CD4-positive, alpha-beta memory T cell (primary cell): Measurements from ENCODE around the gene HIP1R. TPM values are rescaled to one million over a fixed set of nuclear protein-coding genes. Genes with fewer than 3 reads are reported as not detected.

ENCODE experiments used
- CTCF ChIA-PET: fragments of 350-600 bp; sonication (Branson Sonifier 250); formaldehyde crosslinking; loops from one replicate; lab custom pipeline; 2021; ENCODE audit warnings: inconsistent platforms; ENCODE audit not compliant: partially characterized antibody; lab: Charles Lee
- POLR2A ChIA-PET: fragments of 350-600 bp; sonication (Branson Sonifier 250); formaldehyde crosslinking; loops from one replicate; lab custom pipeline; 2021; ENCODE audit not compliant: partially characterized antibody; lab: Charles Lee
- DNase-seq, 5 donors: peaks; one replicate each; pipeline versions ENCODE4 v3.0.0 to v3.0.0-alpha.2; 2020 to 2022; ENCODE audit warnings: mixed read lengths in 1 of 5
- H3K27ac ChIP-seq: one replicate; pipeline ENCODE4 v1.7.0; 2013; ENCODE audit warnings: low read depth, low read length
- H3K27me3 ChIP-seq: 2 replicates; pipeline ENCODE4 v1.7.0; 2013; ENCODE audit warnings: mild to moderate bottlenecking, low read length, moderate library complexity; ENCODE audit not compliant: insufficient read depth
- H3K36me3 ChIP-seq: 2 replicates; pipeline ENCODE4 v1.7.0; 2013; ENCODE audit warnings: mild to moderate bottlenecking, low read length, moderate library complexity; ENCODE audit not compliant: insufficient read depth
- H3K4me1 ChIP-seq: 2 replicates; pipeline ENCODE4 v1.7.0; 2013; ENCODE audit warnings: mild to moderate bottlenecking, low read length, moderate library complexity; ENCODE audit not compliant: insufficient read depth
- H3K4me3 ChIP-seq, 2 donors: one replicate each; pipeline ENCODE4 v1.7.0; 2013; ENCODE audit warnings: low read length in 2 of 2, mild to moderate bottlenecking in 1 of 2
- H3K9me3 ChIP-seq, 2 donors: one replicate each; pipeline ENCODE4 v1.7.0; 2013; ENCODE audit warnings: low read length in 2 of 2, control low read depth in 1 of 2; ENCODE audit not compliant: control insufficient read depth in 1 of 2
- H3K27ac Mint-ChIP-seq, 7 donors: one replicate each; pipeline ENCODE4 v1.8.0; 2020 to 2021; ENCODE audit warnings: mixed read lengths in 7 of 7, mild to moderate bottlenecking in 6 of 7, inconsistent platforms in 3 of 7, moderate library complexity in 3 of 7
- H3K27me3 Mint-ChIP-seq, 2 donors: one replicate each; pipeline ENCODE4 v1.8.0; 2020 to 2021; ENCODE audit warnings: mixed read lengths in 2 of 2
- H3K36me3 Mint-ChIP-seq, 2 donors: one replicate each; pipeline ENCODE4 v1.8.0; 2020 to 2021; ENCODE audit warnings: mixed read lengths in 2 of 2, inconsistent platforms in 1 of 2, mild to moderate bottlenecking in 1 of 2
- H3K4me1 Mint-ChIP-seq, 4 donors: one replicate each; pipeline ENCODE4 v1.8.0; 2020 to 2021; ENCODE audit warnings: mixed read lengths in 4 of 4, mild to moderate bottlenecking in 1 of 4
- H3K4me3 Mint-ChIP-seq, 8 donors: one replicate each; pipeline ENCODE4 v1.8.0; 2020 to 2021; ENCODE audit warnings: mixed read lengths in 8 of 8, mild to moderate bottlenecking in 7 of 8, moderate library complexity in 6 of 8, inconsistent platforms in 3 of 8
- H3K9me3 Mint-ChIP-seq, 8 donors: one replicate each; pipeline ENCODE4 v1.8.0; 2020 to 2021; ENCODE audit warnings: mixed read lengths in 8 of 8, mild to moderate bottlenecking in 5 of 8, inconsistent platforms in 3 of 8, moderate library complexity in 1 of 8
- intact Hi-C: fragments of 100-400 bp; cut with micrococcal nuclease; formaldehyde crosslinking; loops from one replicate; pipeline ENCODE4 v1.15.1; 2023
- polyA plus RNA-seq, 2 donors: library from polyadenylated mRNA; unstranded; fragments of 300-500 nt; fragmentation: Illumina TruSeq; gene quantifications; one replicate each; pipeline ENCODE4 v1.2.3, GENCODE V29; 2021
- total RNA-seq, 2 experiments: library from RNA; stranded (reverse); gene quantifications; one replicate each; pipeline ENCODE4 v1.2.3, GENCODE V29; 2021

Gene HIP1R
- total and polyA plus RNA-seq, 4 experiments from 2014 or later: 4.5 to 88.3 (median 49.4) TPM

- H3K27ac Mint-ChIP-seq: peak overlapping the region in 2 of 7 donors; percentile 2 to 63
- peaks cover 15% of the 10 kb centered on the region for H3K4me1 ChIP-seq
- no peaks in the 10 kb centered on the region for H3K36me3 ChIP-seq
- H3K27ac ChIP-seq: no peak overlapping the region
- POLR2A ChIA-PET: no interaction called here
- no peaks in the 10 kb centered on the region for H3K9me3 Mint-ChIP-seq
- H3K9me3 ChIP-seq: no peaks in the 10 kb centered on the region
- H3K27me3 Mint-ChIP-seq: peaks cover 0 to 2% of the 10 kb centered on the region in 2 donors
- intact Hi-C loops: loop anchor here (10.0 kb wide), 1 partner anchor 56 kb away; the partner anchor contains the start of gene CCDC62
- no peak for DNase-seq
- H3K4me3 ChIP-seq: no peak overlapping the region
- peaks cover 7 to 21% (median 12%) of the 10 kb centered on the region in 4 donors for H3K4me1 Mint-ChIP-seq
- no peak overlapping the region for H3K4me3 Mint-ChIP-seq
- H3K27me3 ChIP-seq: no peaks in the 10 kb centered on the region
- CTCF ChIA-PET: no interaction called here
- peaks cover 0 to 4% of the 10 kb centered on the region in 2 donors for H3K36me3 Mint-ChIP-seq
These were observed 4.6 kb upstream of the HIP1R start for GRCh38 chr12:122830517-122831214.

GRCh38 chr12:122834104-122834920 lies 945 bp upstream of the HIP1R start:
- ChIA-PET CTCF (interaction anchor here (0.9 to 5.7 kb wide), 3 partner anchors 26 to 111 kb away, joined by 3 to 28 read pairs (median 4); no protein-coding TSS in a partner anchor), POLR2A (interaction anchor here (1.0 to 3.2 kb wide), 5 partner anchors 16 to 62 kb away, joined by 3 to 13 read pairs (median 4); partner anchors contain the start of gene VPS37B)
- H3K4me1 Mint-ChIP-seq: peaks cover 24 to 45% (median 38%) of the 10 kb centered on the region in 4 donors
- Histone ChIP-seq H3K9me3 (no peaks in the 10 kb centered on the region), H3K4me3 (peak overlapping the region; percentile 23 to 63), H3K27me3 (no peaks in the 10 kb centered on the region), H3K36me3 (no peaks in the 10 kb centered on the region), H3K27ac (no peak overlapping the region), H3K4me1 (peaks cover 30% of the 10 kb centered on the region)
- H3K4me3 Mint-ChIP-seq: peak overlapping the region; percentile 91 to 96 (median 94)
- peak in 4 of 5 donors; percentile 21 to 31 (median 26) for DNase-seq
- no peaks in the 10 kb centered on the region for H3K27me3 Mint-ChIP-seq
- no peaks in the 10 kb centered on the region for H3K9me3 Mint-ChIP-seq
- peak overlapping the region; percentile 84 to 97 (median 93) for H3K27ac Mint-ChIP-seq
- intact Hi-C loops: loop anchor here (10.0 kb wide), 1 partner anchor 60 kb away; the partner anchor contains the start of gene CCDC62
- H3K36me3 Mint-ChIP-seq: peaks cover 0 to 10% of the 10 kb centered on the region in 2 donors

GRCh38 chr12:122835750-122836026 lies 431 bp downstream of the HIP1R start:
- no peaks in the 10 kb centered on the region for H3K27me3 ChIP-seq
- ChIA-PET POLR2A (interaction anchor here (0.5 to 3.2 kb wide), 20 partner anchors 9 to 529 kb away, joined by 3 to 13 read pairs (median 5); partner anchors contain the start of genes ABCB9, MPHOSPH9, MTRFR and SBNO1), CTCF (interaction anchor here (1.2 to 5.7 kb wide), 2 partner anchors 25 to 42 kb away, joined by 3 to 28 read pairs; no protein-coding TSS in a partner anchor)
- H3K4me1 ChIP-seq: peaks cover 30% of the 10 kb centered on the region
- Mint-ChIP-seq H3K4me1 (peaks cover 26 to 55% (median 41%) of the 10 kb centered on the region in 4 donors), H3K27ac (peak overlapping the region in 1 of 7 donors; percentile 92), H3K36me3 (peaks cover 0 to 19% of the 10 kb centered on the region in 2 donors), H3K4me3 (peak overlapping the region in 3 of 8 donors; percentile 97 to 98 (median 98)), H3K27me3 (no peaks in the 10 kb centered on the region), H3K9me3 (no peaks in the 10 kb centered on the region)
- peak overlapping the region; percentile 55 for H3K27ac ChIP-seq
- intact Hi-C loops: loop anchor here (1.0 to 10.0 kb wide), 4 partner anchors 25 to 402 kb away; partner anchors contain the start of gene CCDC62
- H3K9me3 ChIP-seq: no peaks in the 10 kb centered on the region
- peak overlapping the region; percentile 79 to 87 for H3K4me3 ChIP-seq
- no peaks in the 10 kb centered on the region for H3K36me3 ChIP-seq
- no peak for DNase-seq

GRCh38 chr12:122836027-122836921 lies 1.0 kb downstream of the HIP1R start:
- no peaks in the 10 kb centered on the region for H3K36me3 ChIP-seq
- H3K27ac Mint-ChIP-seq: peak overlapping the region; percentile 92 to 98 (median 93)
- ChIA-PET POLR2A (interaction anchor here (0.5 to 3.2 kb wide), 23 partner anchors 10 to 529 kb away, joined by 3 to 13 read pairs (median 4); partner anchors contain the start of genes ABCB9, DENR, MPHOSPH9 and MTRFR), CTCF (interaction anchor here (1.0 to 5.7 kb wide), 3 partner anchors 22 to 43 kb away, joined by 3 to 28 read pairs (median 4); no protein-coding TSS in a partner anchor)
- peaks cover 26 to 55% (median 43%) of the 10 kb centered on the region in 4 donors for H3K4me1 Mint-ChIP-seq
- peak overlapping the region; percentile 79 to 87 for H3K4me3 ChIP-seq
- H3K27me3 ChIP-seq: no peaks in the 10 kb centered on the region
- H3K4me3 Mint-ChIP-seq: peak overlapping the region; percentile 93 to 99 (median 98)
- peak overlapping the region; percentile 55 for H3K27ac ChIP-seq
- H3K9me3 ChIP-seq: no peaks in the 10 kb centered on the region
- no peaks in the 10 kb centered on the region for H3K27me3 Mint-ChIP-seq
- intact Hi-C loops: loop anchor here (1.0 to 10.0 kb wide), 4 partner anchors 25 to 401 kb away; partner anchors contain the start of gene CCDC62
- peak; percentile 63 to 77 (median 67) for DNase-seq
- peaks cover 0 to 20% of the 10 kb centered on the region in 2 donors for H3K36me3 Mint-ChIP-seq
- no peaks in the 10 kb centered on the region for H3K9me3 Mint-ChIP-seq
- peaks cover 30% of the 10 kb centered on the region for H3K4me1 ChIP-seq

- intact Hi-C loops: loop anchor here (2.0 to 10.0 kb wide), 3 partner anchors 23 to 400 kb away; partner anchors contain the start of gene CCDC62
- Histone ChIP-seq H3K9me3 (no peaks in the 10 kb centered on the region), H3K36me3 (no peaks in the 10 kb centered on the region), H3K27ac (no peak overlapping the region), H3K27me3 (no peaks in the 10 kb centered on the region), H3K4me3 (peak overlapping the region in 1 of 2 donors; percentile 87), H3K4me1 (peaks cover 30% of the 10 kb centered on the region)
- POLR2A ChIA-PET: interaction anchor here (0.7 to 3.0 kb wide), 3 partner anchors 9 to 395 kb away, joined by 3 to 13 read pairs (median 9); partner anchors contain the start of genes MPHOSPH9 and MTRFR
- peak overlapping the region; percentile 60 to 93 (median 73) for H3K27ac Mint-ChIP-seq
- H3K9me3 Mint-ChIP-seq: no peaks in the 10 kb centered on the region
- H3K4me3 Mint-ChIP-seq: peak overlapping the region; percentile 11 to 99 (median 98)
- no peak for DNase-seq
- H3K4me1 Mint-ChIP-seq: peaks cover 26 to 64% (median 47%) of the 10 kb centered on the region in 4 donors
- H3K36me3 Mint-ChIP-seq: peaks cover 0 to 20% of the 10 kb centered on the region in 2 donors
- no peaks in the 10 kb centered on the region for H3K27me3 Mint-ChIP-seq
- CTCF ChIA-PET: no interaction called here
These were observed 2.3 kb downstream of the HIP1R start for GRCh38 chr12:122837306-122838265.
